Activated B cell treated with CpG ODN at 0.5 μM for 24 hours (primary cell): Measurements from ENCODE around the gene SLC16A5. TPM values are rescaled to one million over a fixed set of nuclear protein-coding genes. Genes with fewer than 3 reads are reported as not detected.
"Not testable (repeated sequence)": the region's sequence is repeated elsewhere in the genome, so short reads cannot be mapped to it uniquely, and the experiment has no call there.

Experiments
- ATAC-seq: fragments of 200-7000 bp; cut with Tn5 transposase; one replicate; pipeline ENCODE4 v1.10.0; 2021; ENCODE audit warnings: low read depth, mild to moderate bottlenecking, moderate library complexity
- CTCF ChIA-PET: fragments of 350-600 bp; sonication (Branson Sonifier 250); formaldehyde crosslinking; loops from one replicate; lab custom pipeline; 2021; ENCODE audit warnings: antibody characterized with exemption; lab: Charles Lee
- POLR2A ChIA-PET: fragments of 350-600 bp; sonication (Branson Sonifier 250); formaldehyde crosslinking; loops from one replicate; lab custom pipeline; 2021; ENCODE audit warnings: antibody characterized with exemption; lab: Charles Lee
- DNase-seq: peaks from one replicate; pipeline ENCODE4 v3.0.0; 2022
- H3K27ac Mint-ChIP-seq: one replicate; pipeline ENCODE4 v1.8.0; 2020; ENCODE audit warnings: mixed read lengths
- H3K27me3 Mint-ChIP-seq: one replicate; pipeline ENCODE4 v1.8.0; 2021; ENCODE audit warnings: mixed read lengths
- H3K36me3 Mint-ChIP-seq: one replicate; pipeline ENCODE4 v1.8.0; 2021; ENCODE audit warnings: low read depth, mixed read lengths
- H3K4me1 Mint-ChIP-seq: one replicate; pipeline ENCODE4 v1.8.0; 2021; ENCODE audit warnings: mixed read lengths
- H3K4me3 Mint-ChIP-seq: one replicate; pipeline ENCODE4 v1.8.0; 2020; ENCODE audit warnings: mild to moderate bottlenecking, mixed read lengths
- H3K9me3 Mint-ChIP-seq: one replicate; pipeline ENCODE4 v1.8.0; 2020; ENCODE audit warnings: mixed read lengths
- intact Hi-C: fragments of 100-400 bp; cut with micrococcal nuclease; formaldehyde crosslinking; loops from one replicate; pipeline ENCODE4 v1.15.1; 2024
- total RNA-seq: library from RNA; stranded (reverse); gene quantifications from 2 replicates; pipeline ENCODE4 v1.2.3, GENCODE V29; 2022
- TF ChIP-seq, protein P1 (sequence below): fragments of 200-600 bp; IDR thresholded peaks from one replicate; pipeline ENCODE4 v1.8.0; 2022; ENCODE audit warnings: antibody characterized with exemption, mild to moderate bottlenecking

Gene SLC16A5
- total RNA-seq, 1 donor from 2014 or later = 5.7 TPM

DNA sequence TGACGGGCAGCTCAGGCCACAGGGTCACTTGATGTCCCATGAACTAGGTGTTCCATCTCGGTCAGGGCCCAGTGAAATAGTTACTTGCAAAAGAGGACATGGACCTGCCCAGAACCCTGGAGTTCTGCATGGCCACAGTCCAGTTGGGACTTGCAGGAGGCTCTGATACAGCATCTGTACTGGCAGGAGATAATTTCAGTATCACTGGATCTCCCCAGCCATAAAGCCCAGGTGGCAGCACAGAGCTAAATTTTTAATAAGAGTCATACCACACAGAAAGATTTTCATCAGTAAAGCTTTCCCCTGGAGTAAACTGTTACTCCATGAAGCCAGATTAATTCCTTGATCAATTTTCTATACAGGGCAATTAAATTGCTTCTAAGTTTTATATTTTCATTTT, 18.0 kb upstream of the SLC16A5 start:
- ChIA-PET CTCF (interaction anchor here (0.9 to 1.8 kb wide), 5 partner anchors 9 to 132 kb away, joined by 3 to 9 read pairs (median 3); partner anchors contain the start of gene MRPL58), POLR2A (interaction anchor here (0.6 to 1.6 kb wide), 2 partner anchors 9 to 193 kb away, joined by 6 to 7 read pairs; no protein-coding TSS in a partner anchor)
- TF ChIP-seq, protein P1, sequence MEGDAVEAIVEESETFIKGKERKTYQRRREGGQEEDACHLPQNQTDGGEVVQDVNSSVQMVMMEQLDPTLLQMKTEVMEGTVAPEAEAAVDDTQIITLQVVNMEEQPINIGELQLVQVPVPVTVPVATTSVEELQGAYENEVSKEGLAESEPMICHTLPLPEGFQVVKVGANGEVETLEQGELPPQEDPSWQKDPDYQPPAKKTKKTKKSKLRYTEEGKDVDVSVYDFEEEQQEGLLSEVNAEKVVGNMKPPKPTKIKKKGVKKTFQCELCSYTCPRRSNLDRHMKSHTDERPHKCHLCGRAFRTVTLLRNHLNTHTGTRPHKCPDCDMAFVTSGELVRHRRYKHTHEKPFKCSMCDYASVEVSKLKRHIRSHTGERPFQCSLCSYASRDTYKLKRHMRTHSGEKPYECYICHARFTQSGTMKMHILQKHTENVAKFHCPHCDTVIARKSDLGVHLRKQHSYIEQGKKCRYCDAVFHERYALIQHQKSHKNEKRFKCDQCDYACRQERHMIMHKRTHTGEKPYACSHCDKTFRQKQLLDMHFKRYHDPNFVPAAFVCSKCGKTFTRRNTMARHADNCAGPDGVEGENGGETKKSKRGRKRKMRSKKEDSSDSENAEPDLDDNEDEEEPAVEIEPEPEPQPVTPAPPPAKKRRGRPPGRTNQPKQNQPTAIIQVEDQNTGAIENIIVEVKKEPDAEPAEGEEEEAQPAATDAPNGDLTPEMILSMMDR = no peak
- H3K9me3 Mint-ChIP-seq = no peaks in the 10 kb centered on the region
- H3K27me3 Mint-ChIP-seq = no peaks in the 10 kb centered on the region
- H3K4me3 Mint-ChIP-seq = no peak overlapping the region
- intact Hi-C loops = loop anchor here (5.0 kb wide), 1 partner anchor 133 kb away; no protein-coding TSS in a partner anchor
- no peaks in the 10 kb centered on the region for H3K4me1 Mint-ChIP-seq
- H3K36me3 Mint-ChIP-seq = peaks cover 3% of the 10 kb centered on the region
- DNase-seq (no peak), ATAC-seq (no peak)
- H3K27ac Mint-ChIP-seq = no peak overlapping the region

DNA sequence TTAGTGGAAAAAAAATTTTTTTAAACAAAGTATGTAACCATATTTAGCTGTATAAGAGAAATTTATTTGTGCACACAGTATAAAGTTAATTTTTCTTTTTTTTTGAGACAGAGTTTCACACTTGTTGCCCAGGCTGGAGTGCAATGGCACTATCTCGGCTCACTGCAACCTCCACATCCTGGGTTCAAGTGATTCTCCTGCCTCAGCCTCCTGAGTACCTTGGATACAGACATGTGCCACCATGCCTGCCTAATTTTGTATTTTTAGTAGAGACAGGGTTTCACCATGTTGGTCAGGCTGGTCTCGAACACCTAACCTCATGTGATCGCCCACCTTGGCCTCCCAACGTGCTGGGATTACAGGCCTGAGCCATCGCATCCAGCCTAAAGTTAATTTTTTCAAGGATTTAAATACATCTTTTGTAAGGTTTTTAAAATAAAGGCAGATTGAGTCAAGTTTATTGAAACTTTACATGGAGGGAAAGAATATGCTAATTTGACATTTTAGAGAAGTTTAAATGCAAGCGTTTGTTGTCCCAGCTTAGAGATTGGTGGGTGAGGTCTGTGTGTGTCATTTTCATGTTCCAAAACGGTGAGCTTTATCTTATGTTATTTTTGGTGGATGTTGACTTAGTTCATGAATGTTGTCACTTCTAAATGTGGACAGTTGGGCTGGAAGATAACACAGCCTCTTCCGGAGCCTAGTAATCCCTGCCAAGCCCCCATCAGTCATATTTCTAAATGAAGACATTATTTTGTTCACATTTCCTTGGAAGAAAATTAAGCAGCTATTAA, 16.1 kb upstream of the SLC16A5 start:
- DNase-seq, POLR2A ChIA-PET, H3K4me1 Mint-ChIP-seq, ATAC-seq, H3K27ac Mint-ChIP-seq, H3K36me3 Mint-ChIP-seq, H3K27me3 Mint-ChIP-seq, H3K4me3 Mint-ChIP-seq, H3K9me3 Mint-ChIP-seq: not testable (repeated sequence)
- CTCF ChIA-PET = interaction anchor here (2.3 kb wide), 1 partner anchor 43 kb away, joined by 7 read pairs; no protein-coding TSS in a partner anchor
- intact Hi-C loops = loop anchor here (5.0 kb wide), 1 partner anchor 131 kb away; no protein-coding TSS in a partner anchor

DNA sequence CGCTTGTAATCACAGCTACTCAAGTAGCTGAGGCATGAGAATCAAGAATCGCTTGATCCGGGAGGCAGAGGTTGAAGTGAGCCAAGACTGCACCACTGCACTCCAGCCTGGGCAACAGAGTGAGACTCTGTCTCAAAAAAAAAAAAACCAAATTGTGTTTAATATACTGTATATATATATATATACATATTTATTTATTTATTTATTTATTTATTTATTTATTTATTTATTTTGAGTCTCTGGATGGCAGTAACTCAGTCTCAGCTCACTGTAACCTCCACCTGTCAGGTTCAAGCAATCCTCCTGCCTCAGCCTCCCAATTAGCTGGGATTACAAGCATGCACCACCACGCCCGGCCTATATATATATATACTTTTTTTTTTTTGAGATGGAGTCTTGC, 14.8 kb upstream of the SLC16A5 start:
- not testable (repeated sequence) for H3K27me3 Mint-ChIP-seq, ATAC-seq, H3K4me3 Mint-ChIP-seq, DNase-seq, H3K9me3 Mint-ChIP-seq, H3K4me1 Mint-ChIP-seq, H3K36me3 Mint-ChIP-seq, H3K27ac Mint-ChIP-seq
- intact Hi-C loops = loop anchor here (5.0 kb wide), 1 partner anchor 129 kb away; no protein-coding TSS in a partner anchor
- ChIA-PET CTCF (interaction anchor here (2.3 kb wide), 1 partner anchor 41 kb away, joined by 7 read pairs; no protein-coding TSS in a partner anchor), POLR2A (interaction anchor here (0.7 to 1.2 kb wide), 2 partner anchors 16 to 59 kb away, joined by 4 to 10 read pairs; no protein-coding TSS in a partner anchor)

DNA sequence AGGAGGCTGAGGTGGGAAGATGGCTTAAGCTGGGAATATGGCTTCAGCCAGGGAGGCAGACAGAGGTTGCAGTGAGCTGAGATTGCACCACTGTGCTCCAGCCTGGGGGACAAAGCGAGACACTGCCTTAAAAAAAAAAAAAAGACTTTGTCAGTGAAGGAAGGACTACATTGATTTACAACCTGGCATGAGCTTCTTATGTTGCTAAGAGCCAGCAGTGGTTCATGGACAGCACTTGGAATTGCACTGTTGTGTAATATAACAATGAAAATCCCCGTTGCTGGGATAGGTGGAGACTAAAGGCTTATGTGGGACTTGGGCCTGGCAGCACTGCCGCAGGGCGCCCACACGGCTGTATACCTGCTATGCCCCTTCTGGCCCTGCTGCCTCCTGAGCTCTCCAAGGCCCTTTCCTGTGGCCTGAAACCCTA, 14.1 kb upstream of the SLC16A5 start:
- H3K27ac Mint-ChIP-seq = no peak overlapping the region
- H3K4me3 Mint-ChIP-seq = no peak overlapping the region
- POLR2A ChIA-PET = interaction anchor here (0.7 to 1.2 kb wide), 2 partner anchors 17 to 60 kb away, joined by 4 to 10 read pairs; no protein-coding TSS in a partner anchor
- H3K36me3 Mint-ChIP-seq = no peaks in the 10 kb centered on the region
- peaks cover 16% of the 10 kb centered on the region for H3K4me1 Mint-ChIP-seq
- no peak for ATAC-seq
- TF ChIP-seq, protein P1 = no peak
- DNase-seq = no peak
- no peaks in the 10 kb centered on the region for H3K27me3 Mint-ChIP-seq
- CTCF ChIA-PET = interaction anchor here (2.3 kb wide), 1 partner anchor 41 kb away, joined by 7 read pairs; no protein-coding TSS in a partner anchor
- no peaks in the 10 kb centered on the region for H3K9me3 Mint-ChIP-seq
- intact Hi-C loops = loop anchor here (5.0 kb wide), 1 partner anchor 129 kb away; no protein-coding TSS in a partner anchor

DNA sequence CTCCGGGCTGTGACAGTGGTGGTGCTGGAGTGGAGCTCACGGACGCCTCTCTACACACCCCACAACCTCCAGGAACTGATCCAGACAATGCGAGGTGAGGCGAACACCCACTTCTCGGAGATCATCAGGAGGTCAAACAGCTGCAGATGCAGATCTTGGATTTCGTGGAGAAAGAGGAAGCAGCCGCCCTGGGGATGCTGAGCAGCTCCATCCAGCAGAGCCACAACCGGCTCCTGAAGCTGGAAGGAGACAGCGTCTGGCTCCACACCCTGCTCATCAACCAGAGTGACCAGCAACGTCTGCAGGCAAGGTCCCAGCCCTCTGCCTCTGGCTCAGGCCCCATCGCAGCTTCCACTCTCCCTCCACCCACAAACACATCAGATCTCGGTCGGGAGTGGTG, 13.2 kb upstream of the SLC16A5 start:
- peaks cover 24% of the 10 kb centered on the region for H3K4me1 Mint-ChIP-seq
- ATAC-seq (no peak), DNase-seq (no peak)
- H3K27ac Mint-ChIP-seq = no peak overlapping the region
- intact Hi-C loops = loop anchor here (5.0 kb wide), 1 partner anchor 128 kb away; no protein-coding TSS in a partner anchor
- no peaks in the 10 kb centered on the region for H3K9me3 Mint-ChIP-seq
- no peak overlapping the region for H3K4me3 Mint-ChIP-seq
- no peaks in the 10 kb centered on the region for H3K27me3 Mint-ChIP-seq
- POLR2A ChIA-PET = no interaction called here
- TF ChIP-seq, protein P1 = no peak
- CTCF ChIA-PET = no interaction called here
- H3K36me3 Mint-ChIP-seq = no peaks in the 10 kb centered on the region
